HepG2 (cell line): ENCODE results near the gene VKORC1. TPM values are rescaled to one million over a fixed set of nuclear protein-coding genes. Genes with fewer than 3 reads are reported as not detected.

Experiments used
- ARID2 ChIP-seq: sonication (generic); formaldehyde crosslinking; IDR thresholded peaks from 2 replicates; pipeline ENCODE4 v1.8.1; 2022; ENCODE audit warnings: mild to moderate bottlenecking, missing genetic modification reagents, borderline replicate concordance
- HIC2 ChIP-seq: sonication (generic); formaldehyde crosslinking; IDR thresholded peaks from 2 replicates; pipeline ENCODE4 v1.9.0; 2022; ENCODE audit warnings: low read depth, missing genetic modification reagents
- LRRFIP1 ChIP-seq: sonication (generic); formaldehyde crosslinking; conservative IDR thresholded peaks from 2 replicates; pipeline ENCODE4 v1.4.0; 2020; ENCODE audit warnings: missing genetic modification reagents
- MLX ChIP-seq: IDR thresholded peaks from 2 replicates; pipeline ENCODE4 v1.6.1; 2016
- PREB ChIP-seq: sonication (generic); formaldehyde crosslinking; IDR thresholded peaks from 2 replicates; pipeline ENCODE4 v1.4.0; 2020; ENCODE audit warnings: missing genetic modification reagents
- SNAPC5 ChIP-seq: sonication (generic); formaldehyde crosslinking; IDR thresholded peaks from 2 replicates; pipeline ENCODE4 v1.8.1; 2023; ENCODE audit warnings: mild to moderate bottlenecking, missing genetic modification reagents, borderline replicate concordance
- ZBTB4 ChIP-seq: sonication (generic); formaldehyde crosslinking; IDR thresholded peaks from 2 replicates; pipeline ENCODE4 v1.4.0; 2020; ENCODE audit warnings: missing genetic modification reagents, mild to moderate bottlenecking, borderline replicate concordance
- ZC3H13 ChIP-seq: sonication (generic); formaldehyde crosslinking; IDR thresholded peaks from 2 replicates; pipeline ENCODE4 v1.8.1; 2023; ENCODE audit warnings: mild to moderate bottlenecking, missing genetic modification reagents, moderate library complexity
- ZNF12 ChIP-seq: sonication (generic); formaldehyde crosslinking; IDR thresholded peaks from 2 replicates; pipeline ENCODE4 v1.5.0; 2020; ENCODE audit warnings: missing genetic modification reagents
- ZNF576 ChIP-seq: sonication (generic); formaldehyde crosslinking; IDR thresholded peaks from 2 replicates; pipeline ENCODE4 v1.4.0; 2020; ENCODE audit warnings: mild to moderate bottlenecking, missing genetic modification reagents
- ZNF770 ChIP-seq: sonication (generic); formaldehyde crosslinking; IDR thresholded peaks from 2 replicates; pipeline ENCODE4 v1.5.0; 2020; ENCODE audit warnings: mild to moderate bottlenecking, missing genetic modification reagents
- ZSCAN5A ChIP-seq: sonication (generic); formaldehyde crosslinking; IDR thresholded peaks from 2 replicates; pipeline ENCODE4 v1.8.0; 2022; ENCODE audit warnings: mild to moderate bottlenecking, missing genetic modification reagents, borderline replicate concordance
- polyA plus RNA-seq, 8 experiments: library from polyadenylated mRNA; depleted of rRNA in 3 of 8; stranded (reverse) in 7 of 8; unstranded in 1 of 8; fragments of >200 nt; fragmentation: Illumina TruSeq in 4 of 8; extraction: Trizol in 4 of 8; gene quantifications; 2 replicates each; pipeline versions ENCODE4 v1.2.1 to v1.2.3, GENCODE V29; 2011 to 2016; ENCODE audit warnings: low read depth in 4 of 8, missing spikeins in 1 of 8, mixed read lengths in 1 of 8; ENCODE audit not compliant: insufficient read depth in 1 of 8
- total RNA-seq, 5 experiments: library from RNA; depleted of rRNA; stranded (reverse); fragments of >200 nt; fragmentation: Illumina TruSeq; extraction: Trizol; gene quantifications; 2 replicates each; pipeline ENCODE4 v1.2.3, GENCODE V29; 2016; ENCODE audit warnings: low read depth in 1 of 5

Gene VKORC1
- total and polyA plus RNA-seq, 2 of the 13 experiments (the other 11 are each of a cell fraction or from before 2014, with no cell fraction given): 141 to 615 TPM

GRCh38 chr16:31142109-31143010, 47.8 kb upstream of the VKORC1 start (continued):
- peak; percentile 65; the same call in 1 of the 2 replicates for TF ChIP-seq ZNF770 (CRISPR knock-in tag)
- TF ChIP-seq ZNF12 (CRISPR knock-in tag): 0 out of 2 replicates have a peak, but pooled peaks have one; percentile 46
- TF ChIP-seq ZSCAN5A (CRISPR knock-in tag): no peak; the same call in 1 of the 2 replicates
- no peak; the same call in 1 of the 2 replicates for TF ChIP-seq PREB
- no peak for TF ChIP-seq ARID2 (CRISPR knock-in tag)
- TF ChIP-seq SNAPC5 (CRISPR knock-in tag): peak; percentile 76; the same call in 1 of the 2 replicates
- TF ChIP-seq ZBTB4: no peak
- 0 out of 2 replicates have a peak, but pooled peaks have one; percentile 62 for TF ChIP-seq ZC3H13 (CRISPR knock-in tag)
- peak; percentile 97 for TF ChIP-seq HIC2 (CRISPR knock-in tag)
- no peak for TF ChIP-seq LRRFIP1
- no peak for TF ChIP-seq ZNF576
- no peak; the same call in 1 of the 2 replicates for TF ChIP-seq MLX (CRISPR knock-in tag)
